ENCODE results near the gene BORCS5. TPM values are rescaled to one million over a fixed set of nuclear protein-coding genes. Genes with fewer than 3 reads are reported as not detected.
"Not testable (repeated sequence)": the region's sequence is repeated elsewhere in the genome, so short reads cannot be mapped to it uniquely, and the experiment has no call there.

BORCS5 gene
- total RNA-seq, 2 donors from 2014 or later, result 11.6 to 17.9 TPM

DNA sequence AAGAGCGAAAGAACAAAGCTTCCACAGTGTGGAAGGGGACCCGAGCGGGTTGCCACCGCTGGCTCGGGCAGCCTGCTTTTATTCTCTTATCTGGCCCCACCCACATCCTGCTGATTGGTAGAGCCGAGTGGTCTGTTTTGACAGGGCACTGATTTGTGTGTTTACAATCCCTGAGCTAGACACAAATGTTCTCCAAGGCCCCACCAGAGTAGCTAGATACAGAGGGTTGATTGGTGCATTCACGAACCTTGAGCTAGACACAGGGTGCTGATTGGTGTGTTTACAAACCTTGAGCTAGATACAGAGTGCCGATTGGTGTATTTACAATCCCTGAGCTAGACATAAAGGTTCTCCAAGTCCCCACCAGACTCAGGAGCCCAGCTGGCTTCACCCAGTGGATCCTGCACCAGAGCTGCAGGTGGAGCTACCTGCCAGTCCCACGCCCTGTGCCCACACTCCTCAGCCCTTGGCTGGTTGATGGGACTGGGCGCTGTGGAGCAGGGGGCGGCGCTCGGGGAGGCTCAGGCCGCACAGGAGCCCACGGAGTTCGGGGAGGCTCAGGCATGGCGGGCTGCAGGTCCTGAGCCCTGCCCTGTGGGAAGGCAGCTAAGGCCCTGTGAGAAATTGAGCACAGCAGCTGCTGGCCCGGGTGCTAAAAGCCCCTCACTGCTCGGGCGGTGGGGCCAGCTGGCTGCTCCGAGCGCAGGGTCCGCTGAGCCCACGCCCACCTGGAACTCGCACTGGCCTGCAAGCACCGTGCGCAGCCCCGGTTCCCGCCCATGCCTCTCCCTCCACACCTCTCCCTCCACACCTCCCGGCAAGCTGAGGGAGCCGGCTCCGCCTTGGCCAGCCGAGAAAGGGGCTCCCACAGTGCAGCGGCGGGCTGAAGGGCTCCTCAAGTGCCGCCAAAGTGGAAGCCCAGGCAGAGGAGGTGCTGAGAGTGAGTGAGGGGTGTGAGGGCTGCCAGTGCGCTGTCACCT is 115.4 kb downstream of the BORCS5 start:
- intact Hi-C loops (cut with DNase I); DNase-seq (ENCODE audit: low spot score): not testable (repeated sequence)

DNA sequence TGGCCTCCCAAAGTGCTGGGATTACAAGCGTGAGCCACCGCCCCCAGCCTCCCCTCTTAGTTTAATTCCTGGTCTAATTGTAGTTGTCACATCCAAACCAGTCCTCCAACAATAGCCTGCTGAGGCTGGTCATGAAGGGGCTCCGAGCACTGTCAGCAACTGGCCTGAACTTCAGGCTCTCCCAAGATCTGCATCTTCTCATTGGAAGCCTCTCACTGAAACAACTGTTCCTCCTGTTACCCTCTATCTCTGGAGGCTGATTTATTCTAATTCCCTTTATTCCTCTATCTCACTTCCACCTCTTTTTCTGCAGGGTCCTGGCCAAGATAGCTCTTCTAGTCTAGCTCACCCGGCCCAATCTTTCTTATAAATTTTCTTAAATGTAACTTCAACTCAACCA is 116.3 kb downstream of the BORCS5 start:
- DNase-seq (ENCODE audit: low spot score), result no peak
- intact Hi-C loops (cut with DNase I), result no loop called here

DNA sequence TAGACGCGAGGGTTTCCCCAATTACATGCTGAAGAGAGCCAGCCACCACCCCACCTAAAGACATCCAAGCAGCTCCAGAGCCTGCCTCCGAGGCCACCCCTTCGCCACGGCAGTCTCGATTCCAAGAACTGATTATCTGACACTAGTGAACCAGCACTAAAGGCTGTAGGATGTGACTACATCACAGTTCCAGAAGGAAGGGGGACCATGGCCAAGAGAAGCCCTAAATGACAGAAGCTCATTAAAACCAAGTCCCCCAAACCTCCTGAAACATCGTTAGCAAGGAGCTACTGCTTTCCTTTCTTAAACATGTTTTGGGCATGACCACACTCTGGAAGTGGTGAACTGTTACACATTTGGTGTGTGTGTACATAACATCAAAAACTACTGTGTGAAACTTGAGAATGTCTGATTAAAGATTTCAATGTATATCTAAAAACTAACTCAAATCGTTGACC is 117.6 kb downstream of the BORCS5 start:
- intact Hi-C loops (cut with DNase I), result no loop called here
- no peak for DNase-seq (ENCODE audit: low spot score)

DNA sequence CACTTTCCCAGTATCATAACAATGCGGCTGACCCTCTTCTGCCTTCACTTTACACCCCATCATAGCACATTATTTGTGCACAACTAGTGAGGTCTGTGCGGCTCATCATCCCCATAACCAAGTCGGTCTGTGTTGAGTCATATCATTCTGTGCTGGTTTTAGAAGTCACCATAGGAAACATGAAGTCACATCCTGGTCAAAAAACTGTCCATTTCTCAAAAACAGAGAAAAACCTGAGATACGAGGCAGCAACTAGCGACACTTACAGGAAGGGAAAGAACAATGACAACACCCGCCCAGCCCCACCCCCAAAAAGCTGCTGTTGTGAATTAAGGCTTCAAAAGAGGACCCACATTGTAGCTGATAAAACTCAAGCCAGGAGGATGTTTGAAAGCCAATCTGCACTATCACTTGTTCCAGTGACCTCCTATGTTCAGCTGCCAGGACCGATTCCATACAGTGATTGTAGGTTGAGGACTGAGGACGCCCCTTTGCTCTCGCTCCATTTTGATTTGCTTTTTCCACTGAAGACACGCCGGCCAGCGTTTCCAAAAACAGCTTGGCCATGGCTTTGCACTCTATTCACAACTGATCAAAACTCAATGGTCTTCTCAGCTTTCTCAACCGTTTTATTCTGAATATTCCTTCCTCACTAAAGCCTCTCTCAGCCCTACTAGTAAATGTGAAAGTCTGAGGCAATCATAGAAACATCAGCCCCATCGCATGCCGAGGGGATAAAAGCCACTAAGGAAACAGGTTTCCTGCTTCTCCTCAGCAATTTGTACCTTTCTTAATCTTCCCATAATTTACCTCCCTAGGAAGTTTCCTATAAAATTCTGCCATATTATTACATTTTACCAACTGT is 118.3 kb downstream of the BORCS5 start:
- intact Hi-C loops (cut with DNase I), result no loop called here
- DNase-seq (ENCODE audit: low spot score), result no peak

DNA sequence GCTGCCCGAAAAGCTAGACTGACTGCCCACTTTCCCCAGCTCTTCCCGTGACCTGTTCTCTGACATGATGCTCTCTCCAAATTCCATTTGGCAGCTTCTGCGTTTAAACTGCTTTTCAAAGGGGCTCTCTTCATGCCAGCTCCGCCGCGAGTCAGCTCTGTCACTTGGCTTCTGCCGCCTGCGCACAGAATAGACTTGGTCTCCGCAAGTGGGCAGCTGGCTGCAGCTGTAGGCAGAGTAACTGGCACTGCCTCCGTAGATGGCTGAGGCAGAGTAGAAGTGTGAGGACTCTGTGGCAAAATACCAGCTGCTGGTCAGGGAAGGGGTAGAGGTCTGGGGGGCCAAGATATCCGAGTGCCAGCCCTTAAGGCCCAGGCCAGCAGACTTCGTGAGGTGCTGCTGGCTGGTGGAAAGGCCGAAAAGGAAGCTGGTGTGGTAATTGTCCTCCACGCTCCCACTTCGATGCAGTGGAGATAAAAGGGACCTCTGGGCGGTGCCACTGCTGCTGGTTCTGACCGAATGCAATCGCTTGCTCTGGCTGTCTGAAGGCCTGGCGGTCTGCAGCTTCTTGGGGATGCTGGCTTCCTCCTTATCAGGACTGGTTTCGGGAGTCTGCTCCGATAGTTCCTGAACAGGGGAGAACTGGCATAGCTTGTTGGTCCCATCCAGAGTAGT is 120.1 kb downstream of the BORCS5 start:
- DNase-seq (ENCODE audit: low spot score), result no peak
- intact Hi-C loops (cut with DNase I), result no loop called here

DNA sequence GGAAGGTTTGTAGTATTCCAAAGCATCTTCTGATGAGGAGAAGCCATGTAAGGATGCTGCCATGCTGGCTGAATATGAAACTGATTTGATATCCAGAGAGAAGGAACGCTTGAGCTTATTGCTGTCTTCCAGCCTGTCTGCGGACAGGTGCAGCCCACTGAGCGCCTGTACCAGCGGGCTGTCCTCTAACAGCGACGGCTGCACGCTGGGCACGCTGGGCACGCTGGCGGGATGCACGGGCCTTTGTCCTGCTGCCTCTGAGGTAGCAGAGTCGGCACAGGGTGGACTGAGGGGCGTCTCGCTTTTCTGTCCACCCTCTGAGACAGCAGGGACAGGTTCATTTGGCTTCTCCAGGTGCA is 120.6 kb downstream of the BORCS5 start:
- intact Hi-C loops (cut with DNase I), result no loop called here
- DNase-seq (ENCODE audit: low spot score), result no peak

DNA sequence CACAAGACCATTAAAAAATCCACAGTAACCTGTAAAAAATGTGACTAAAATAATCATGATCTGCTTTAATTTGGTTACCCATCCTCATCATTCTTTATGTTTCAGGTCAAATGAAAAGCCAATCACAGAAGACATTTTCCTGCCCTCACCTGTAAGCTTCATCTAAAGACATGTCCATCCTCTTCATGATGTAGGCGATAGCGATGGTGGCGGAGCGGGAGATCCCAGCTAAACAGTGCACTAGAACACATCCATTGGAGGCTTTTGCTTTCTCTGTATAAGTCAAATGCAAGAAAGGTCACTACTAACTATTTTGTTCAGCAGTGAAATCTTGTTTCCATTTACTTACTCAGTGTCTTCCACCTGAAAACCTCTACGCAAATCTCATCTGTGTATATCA is 123.2 kb downstream of the BORCS5 start:
- no peak for DNase-seq (ENCODE audit: low spot score)
- intact Hi-C loops (cut with DNase I), result no loop called here

DNA sequence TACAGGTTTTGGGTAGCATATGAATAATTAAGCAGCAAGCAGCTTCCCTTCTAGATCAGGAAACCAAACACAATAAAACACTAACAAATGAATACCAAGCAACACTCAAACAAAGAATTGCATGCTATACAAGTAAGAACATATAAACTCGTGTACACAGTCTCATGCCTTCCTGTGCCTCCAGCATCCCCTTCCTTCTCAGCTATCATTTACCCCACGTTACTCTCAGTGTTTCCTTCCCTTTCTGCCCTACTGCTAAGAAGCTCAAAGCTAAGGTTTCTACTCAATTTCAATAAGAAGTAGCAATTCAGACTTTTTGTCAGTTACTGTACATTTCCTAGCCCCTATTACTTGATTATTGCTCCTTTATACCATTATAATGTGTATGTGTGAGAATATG is 124.8 kb downstream of the BORCS5 start:
- intact Hi-C loops (cut with DNase I), result no loop called here
- DNase-seq (ENCODE audit: low spot score), result no peak

DNA sequence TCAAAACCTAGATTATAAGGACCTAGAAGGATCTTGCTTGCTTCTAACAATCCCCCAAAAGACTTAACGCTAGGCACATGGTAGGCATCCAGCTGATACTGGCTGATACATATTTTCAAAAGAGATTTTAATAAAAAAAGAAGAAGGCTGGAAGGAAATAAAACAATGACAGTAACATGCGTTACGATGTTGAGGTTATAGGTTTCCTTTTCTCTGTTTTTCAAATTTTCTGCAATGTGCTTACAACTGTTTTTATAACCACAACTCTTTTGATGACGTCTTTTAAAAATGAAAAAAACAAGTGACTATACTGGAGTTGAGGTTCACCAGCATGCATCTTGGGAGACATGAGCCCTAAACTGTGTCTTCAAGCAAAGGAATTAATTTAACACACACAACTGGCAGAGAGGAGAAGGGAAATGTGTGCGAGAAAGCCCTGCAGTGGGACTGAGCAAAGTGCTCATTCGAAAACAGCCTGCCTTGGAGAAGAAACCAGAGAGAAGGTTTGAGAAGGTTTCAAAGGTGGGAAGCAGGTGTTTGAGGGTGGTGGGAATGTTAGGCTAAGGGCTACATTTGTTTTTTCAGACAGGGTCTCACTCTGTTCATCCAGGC is 125.4 kb downstream of the BORCS5 start:
- intact Hi-C loops (cut with DNase I), result no loop called here
- DNase-seq (ENCODE audit: low spot score), result no peak

DNA sequence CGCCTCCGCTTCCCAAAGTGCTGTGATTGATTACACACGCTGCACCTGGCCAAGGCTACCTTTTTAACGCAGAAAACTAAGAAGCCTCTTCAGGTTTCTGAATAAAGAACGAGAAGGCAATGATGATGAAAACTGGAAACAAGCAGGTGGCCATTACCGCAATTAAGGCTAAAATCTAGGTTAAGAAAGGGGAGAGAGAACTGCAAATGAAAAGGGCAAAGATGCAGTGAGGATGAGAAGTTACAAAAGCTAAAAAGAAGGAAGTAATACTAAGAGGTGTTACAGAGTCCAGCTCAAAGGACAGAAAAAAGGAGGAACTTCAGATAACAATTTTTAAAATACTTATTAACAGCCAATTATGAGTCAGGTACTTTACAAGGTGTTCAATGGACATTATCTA is 126.1 kb downstream of the BORCS5 start:
- no peak for DNase-seq (ENCODE audit: low spot score)
- intact Hi-C loops (cut with DNase I), result no loop called here

DNA sequence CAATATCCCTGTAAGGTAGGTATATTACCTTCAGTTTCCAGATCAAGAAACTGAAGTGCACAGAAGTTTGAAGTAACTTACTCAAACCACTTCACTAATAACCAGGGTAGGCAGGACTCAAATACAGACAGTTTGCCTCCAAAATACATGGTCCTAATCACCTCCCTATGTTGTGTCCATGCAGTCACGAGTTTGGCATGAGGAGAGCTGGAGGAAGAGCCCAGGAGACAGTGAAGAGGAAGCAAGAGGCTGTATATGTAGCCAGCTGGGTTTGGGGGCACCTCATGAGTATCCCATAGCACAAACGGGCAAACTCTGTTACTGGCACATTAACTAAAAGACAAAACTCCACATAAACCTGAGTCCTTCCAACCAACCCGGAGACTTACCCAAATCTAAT is 126.6 kb downstream of the BORCS5 start:
- intact Hi-C loops (cut with DNase I), result no loop called here
- DNase-seq (ENCODE audit: low spot score), result no peak

DNA sequence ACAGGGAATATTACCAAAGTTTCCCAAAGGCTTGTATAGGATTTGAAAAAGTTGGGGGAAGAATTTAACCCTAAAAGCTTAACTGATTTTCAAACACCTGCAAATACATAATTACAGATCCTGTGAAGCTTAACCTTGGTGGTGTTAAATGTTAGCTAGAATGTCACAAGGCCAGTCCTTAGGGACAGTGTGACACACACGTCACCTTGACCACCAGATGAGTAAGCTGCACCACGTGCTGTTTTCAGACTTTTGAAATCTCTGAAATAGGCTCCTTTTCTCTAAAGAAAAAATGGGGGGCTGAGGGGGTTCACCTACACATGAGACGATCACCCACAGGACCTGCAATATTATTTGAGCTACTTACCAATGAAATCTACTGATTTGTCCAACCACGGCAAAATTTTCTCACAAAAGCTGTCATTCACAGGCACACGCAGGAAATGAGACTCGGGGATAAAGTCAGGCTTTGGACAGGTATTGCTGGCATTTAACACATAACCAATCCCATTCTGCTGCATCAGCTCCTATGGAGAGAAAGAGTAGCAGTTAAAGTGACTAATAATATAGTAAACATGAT is 129.9 kb downstream of the BORCS5 start:
- intact Hi-C loops (cut with DNase I), result no loop called here
- no peak for DNase-seq (ENCODE audit: low spot score)

DNA sequence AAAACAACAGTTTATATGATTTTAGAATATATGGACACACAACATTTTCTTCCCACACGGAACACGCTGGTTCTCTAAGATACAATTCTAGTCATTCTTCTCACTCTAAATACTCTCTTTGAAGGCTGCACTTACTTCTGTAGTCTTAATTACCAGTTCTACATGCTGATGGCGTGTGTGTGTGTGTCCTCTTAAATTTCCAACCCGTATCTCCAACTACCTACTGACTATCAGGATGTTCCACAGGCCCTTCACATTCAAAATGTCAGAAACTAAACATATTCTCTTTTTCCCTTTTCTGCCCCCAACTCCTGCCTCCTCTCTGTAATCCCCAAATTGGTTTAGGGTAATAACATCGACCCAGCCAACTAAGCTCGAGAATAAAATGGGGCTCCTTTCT is 130.6 kb downstream of the BORCS5 start:
- DNase-seq (ENCODE audit: low spot score), result no peak
- intact Hi-C loops (cut with DNase I), result no loop called here

DNA sequence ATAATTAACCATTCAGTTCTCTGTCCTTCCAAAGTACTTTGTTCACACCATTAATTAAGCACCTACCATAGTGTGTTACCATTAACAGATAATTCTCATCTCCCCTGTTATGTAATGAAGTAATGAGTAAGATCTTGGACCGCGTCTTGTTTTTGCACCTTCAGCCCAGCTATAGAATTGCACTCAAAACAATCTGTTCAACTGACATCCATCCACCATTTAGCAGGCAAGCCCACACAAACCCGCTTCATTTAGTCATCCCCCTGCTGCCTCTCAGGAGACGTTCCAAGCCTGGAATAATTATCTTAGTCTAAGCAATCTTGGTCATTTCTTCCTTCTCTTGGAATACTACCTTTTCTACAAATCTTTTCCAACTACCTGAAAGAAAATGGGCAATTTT is 131.4 kb downstream of the BORCS5 start:
- DNase-seq (ENCODE audit: low spot score), result no peak
- intact Hi-C loops (cut with DNase I), result no loop called here

DNA sequence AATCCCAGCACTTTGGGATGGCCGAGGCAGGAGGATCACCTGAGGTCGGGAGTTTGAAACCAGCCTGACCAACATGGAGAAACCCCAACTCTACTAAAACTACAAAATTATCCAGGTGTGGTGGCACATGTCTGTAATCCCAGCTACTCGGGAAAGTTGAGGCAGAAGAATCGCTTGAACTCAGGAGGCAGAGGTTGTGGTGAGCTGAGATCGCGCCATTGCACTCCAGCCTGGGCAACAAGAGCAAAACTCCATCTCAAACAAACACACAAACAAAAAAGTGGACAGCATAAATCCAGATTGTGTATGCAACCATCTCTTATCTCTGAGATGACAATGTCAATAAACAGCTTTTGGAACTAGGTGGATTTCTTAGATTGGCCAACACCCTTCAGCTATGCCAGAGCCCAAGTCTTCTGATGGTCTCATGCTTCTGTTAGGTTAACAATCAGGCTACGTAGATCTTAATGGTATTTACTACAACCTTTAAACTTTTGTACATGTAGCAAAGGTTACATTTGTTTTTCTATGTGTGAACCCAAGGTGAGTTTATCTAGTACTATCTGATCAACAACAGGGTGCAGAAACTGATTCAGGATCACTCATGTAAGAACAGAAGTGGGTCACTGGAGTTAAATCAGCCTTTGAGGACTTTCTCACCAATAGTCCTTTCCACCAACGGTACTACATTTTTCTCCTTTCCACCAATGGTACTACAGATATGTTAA is 132.1 kb downstream of the BORCS5 start:
- intact Hi-C loops (cut with DNase I), result no loop called here
- no peak for DNase-seq (ENCODE audit: low spot score)

DNA sequence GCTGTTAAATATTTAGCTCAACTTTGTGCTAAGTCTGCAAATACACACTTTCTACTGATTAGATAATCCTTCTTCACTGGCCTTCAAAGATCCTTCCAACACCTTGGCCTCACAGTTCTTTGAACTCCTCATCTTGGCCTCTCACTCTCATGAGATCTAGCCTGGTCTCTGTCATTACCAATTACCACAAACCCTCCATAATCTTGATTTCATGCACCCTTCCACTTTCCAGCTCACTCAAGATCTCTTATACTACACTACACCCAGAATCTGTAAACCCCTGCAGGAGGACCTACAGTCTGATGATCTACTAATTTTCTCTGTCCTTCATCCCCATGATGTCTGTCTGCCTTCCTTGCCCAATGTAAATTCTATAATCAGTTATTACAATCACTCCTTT is 134.7 kb downstream of the BORCS5 start:
- no peak for DNase-seq (ENCODE audit: low spot score)
- intact Hi-C loops (cut with DNase I), result no loop called here

DNA sequence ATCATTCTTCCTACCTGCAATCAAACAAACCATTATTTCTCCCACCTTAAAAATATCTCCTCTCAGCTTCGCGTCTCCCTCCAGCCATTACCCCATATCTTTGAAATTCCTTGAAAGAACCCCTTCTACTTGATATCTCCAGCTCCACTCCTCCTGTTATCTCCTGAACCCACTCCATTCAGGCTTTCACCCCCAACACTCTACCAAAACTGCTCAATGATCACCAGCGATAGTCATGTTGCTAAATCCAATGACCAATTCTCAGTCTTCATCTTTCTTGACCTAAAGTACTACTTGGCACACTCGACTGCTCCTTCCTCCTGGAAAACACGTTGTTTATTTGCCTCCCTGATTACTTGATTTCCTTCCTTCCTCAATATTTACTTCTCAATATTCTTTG is 135.7 kb downstream of the BORCS5 start:
- intact Hi-C loops (cut with DNase I), result no loop called here
- DNase-seq (ENCODE audit: low spot score), result no peak

DNA sequence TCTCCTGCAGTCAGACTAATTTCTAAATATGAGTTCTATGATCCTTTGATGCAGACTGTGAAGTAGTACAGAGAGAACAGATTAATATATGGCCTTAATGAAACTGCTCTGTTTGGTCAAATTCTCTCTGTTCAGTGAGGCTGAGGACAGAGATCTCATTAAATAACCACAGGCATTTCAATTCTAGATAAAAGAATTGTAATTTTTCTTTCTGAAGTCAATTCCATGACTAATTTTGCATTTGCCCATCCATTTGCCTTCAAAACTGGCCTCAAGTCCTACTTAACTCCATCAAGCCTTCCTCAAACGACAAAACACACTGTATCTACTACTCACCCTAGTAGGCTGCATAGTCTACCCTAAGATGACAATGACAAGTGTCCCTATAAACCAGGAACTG is 138.7 kb downstream of the BORCS5 start:
- no peak for DNase-seq (ENCODE audit: low spot score)
- intact Hi-C loops (cut with DNase I), result no loop called here
